OCI-LY7 (cell line): ENCODE data around the gene WDR74.

Source experiments
- CTCF ChIP-seq: fragments of 200-600 bp; sonication (generic); conservative IDR thresholded peaks from 2 replicates; pipeline ENCODE4 v1.5.1; 2014; ENCODE audit warnings: mild to moderate bottlenecking, antibody characterized with exemption, low read length, moderate library complexity, mixed read lengths
- EZH2phosphoT487 ChIP-seq: fragments of 200-600 bp; sonication (generic); IDR thresholded peaks from 2 replicates; pipeline ENCODE4 v1.6.1; 2018; ENCODE audit warnings: low read depth, borderline replicate concordance, mild to moderate bottlenecking, mixed run types, antibody characterized with exemption, low read length, moderate library complexity, mixed read lengths

- TF ChIP-seq CTCF (no peak), EZH2phosphoT487 (no peak)
These were observed 26.2 kb upstream of the WDR74 start for GRCh38 chr11:62865635-62866034.
